ENCODE data around the gene FRMPD4. TPM values are rescaled to one million over a fixed set of nuclear protein-coding genes. Genes with fewer than 3 reads are reported as not detected.

Gene FRMPD4
- total RNA-seq, 2 experiments from 2014 or later: not detected

- ChIA-PET POLR2A (no interaction called here), CTCF (no interaction called here)
- no peaks in the 10 kb centered on the region for H3K36me3 Mint-ChIP-seq (ENCODE audit: low read depth)
- no peak overlapping the region for H3K27ac Mint-ChIP-seq
- no peaks in the 10 kb centered on the region for H3K27me3 Mint-ChIP-seq
- ATAC-seq (no peak), DNase-seq (no peak)
- TF ChIP-seq, protein P1, sequence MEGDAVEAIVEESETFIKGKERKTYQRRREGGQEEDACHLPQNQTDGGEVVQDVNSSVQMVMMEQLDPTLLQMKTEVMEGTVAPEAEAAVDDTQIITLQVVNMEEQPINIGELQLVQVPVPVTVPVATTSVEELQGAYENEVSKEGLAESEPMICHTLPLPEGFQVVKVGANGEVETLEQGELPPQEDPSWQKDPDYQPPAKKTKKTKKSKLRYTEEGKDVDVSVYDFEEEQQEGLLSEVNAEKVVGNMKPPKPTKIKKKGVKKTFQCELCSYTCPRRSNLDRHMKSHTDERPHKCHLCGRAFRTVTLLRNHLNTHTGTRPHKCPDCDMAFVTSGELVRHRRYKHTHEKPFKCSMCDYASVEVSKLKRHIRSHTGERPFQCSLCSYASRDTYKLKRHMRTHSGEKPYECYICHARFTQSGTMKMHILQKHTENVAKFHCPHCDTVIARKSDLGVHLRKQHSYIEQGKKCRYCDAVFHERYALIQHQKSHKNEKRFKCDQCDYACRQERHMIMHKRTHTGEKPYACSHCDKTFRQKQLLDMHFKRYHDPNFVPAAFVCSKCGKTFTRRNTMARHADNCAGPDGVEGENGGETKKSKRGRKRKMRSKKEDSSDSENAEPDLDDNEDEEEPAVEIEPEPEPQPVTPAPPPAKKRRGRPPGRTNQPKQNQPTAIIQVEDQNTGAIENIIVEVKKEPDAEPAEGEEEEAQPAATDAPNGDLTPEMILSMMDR (IDR thresholded peaks at IDR 0.05): no peak
- intact Hi-C loops (cut with micrococcal nuclease): no loop called here
- no peak overlapping the region for H3K4me3 Mint-ChIP-seq
- H3K4me1 Mint-ChIP-seq (ENCODE audit: low read depth): no peaks in the 10 kb centered on the region
- no peaks in the 10 kb centered on the region for H3K9me3 Mint-ChIP-seq
These were observed 99.5 kb downstream of the FRMPD4 start for GRCh38 chrX:12237771-12238170.

DNA sequence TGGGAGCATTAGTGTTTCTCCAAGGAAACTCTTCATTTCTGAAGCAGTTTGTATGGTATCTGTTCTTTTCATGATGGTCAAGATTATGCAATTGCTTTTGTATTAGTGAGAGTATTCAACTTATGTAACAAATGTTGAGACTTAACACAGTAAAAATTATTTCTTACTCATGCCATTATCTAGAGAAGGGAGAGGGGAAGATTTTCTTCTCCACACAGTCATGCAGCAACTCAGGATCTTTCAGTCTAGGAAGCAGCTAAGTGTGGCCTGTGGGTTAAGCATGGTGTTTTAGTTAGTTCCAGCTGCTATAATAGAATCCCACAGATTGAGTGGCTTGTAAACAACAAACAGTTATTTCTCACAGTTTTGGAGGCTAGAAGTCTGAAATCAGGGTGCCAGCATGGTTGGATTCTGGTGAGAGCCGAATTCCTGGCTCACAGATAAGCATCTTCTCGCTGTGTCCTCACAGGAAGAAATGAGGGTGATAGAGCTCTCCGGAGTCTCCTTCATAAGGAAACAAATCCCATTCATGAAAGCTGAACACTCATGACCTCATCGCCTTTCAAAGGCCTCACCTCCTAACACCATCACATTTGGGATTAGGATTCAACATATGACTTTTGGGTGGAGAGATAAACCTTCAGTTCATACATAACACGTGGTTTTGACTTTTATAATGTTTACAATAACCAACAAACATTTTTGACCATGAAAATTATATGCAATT is 101.2 kb downstream of the FRMPD4 start:
- DNase-seq: no peak
- CTCF ChIA-PET: no interaction called here
- Mint-ChIP-seq H3K4me1 (ENCODE audit: low read depth) (no peaks in the 10 kb centered on the region), H3K4me3 (no peak overlapping the region), H3K27me3 (no peaks in the 10 kb centered on the region), H3K27ac (no peak overlapping the region), H3K9me3 (no peaks in the 10 kb centered on the region), H3K36me3 (ENCODE audit: low read depth) (no peaks in the 10 kb centered on the region)
- TF ChIP-seq, protein P1 (IDR thresholded peaks at IDR 0.05): no peak
- POLR2A ChIA-PET: no interaction called here
- intact Hi-C loops (cut with micrococcal nuclease): no loop called here
- no peak for ATAC-seq

DNA sequence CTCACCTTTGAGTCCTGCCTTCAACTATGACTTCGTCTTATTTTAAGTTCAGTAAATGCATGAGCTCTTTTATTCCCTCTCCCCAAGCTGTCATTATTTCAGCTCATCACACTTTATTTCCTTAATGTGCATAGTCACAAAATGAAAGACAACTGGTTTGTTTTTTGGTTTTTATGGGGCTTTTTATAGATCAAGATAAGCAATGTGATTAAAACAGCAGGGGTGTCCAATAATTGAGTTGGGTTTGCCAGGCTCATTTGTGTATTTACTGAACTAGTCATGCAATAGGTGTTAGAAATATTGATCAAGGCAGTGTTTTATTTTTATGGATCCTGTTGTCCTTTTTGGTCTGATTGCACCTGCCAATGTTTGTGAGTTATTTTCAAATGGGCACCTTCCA is 102.2 kb downstream of the FRMPD4 start:
- Mint-ChIP-seq H3K27me3 (no peaks in the 10 kb centered on the region), H3K9me3 (no peaks in the 10 kb centered on the region), H3K4me3 (no peak overlapping the region), H3K4me1 (ENCODE audit: low read depth) (no peaks in the 10 kb centered on the region), H3K36me3 (ENCODE audit: low read depth) (no peaks in the 10 kb centered on the region), H3K27ac (no peak overlapping the region)
- POLR2A ChIA-PET: no interaction called here
- TF ChIP-seq, protein P1 (IDR thresholded peaks at IDR 0.05): no peak
- DNase-seq (no peak), ATAC-seq (no peak)
- CTCF ChIA-PET: no interaction called here
- intact Hi-C loops (cut with micrococcal nuclease): no loop called here

DNA sequence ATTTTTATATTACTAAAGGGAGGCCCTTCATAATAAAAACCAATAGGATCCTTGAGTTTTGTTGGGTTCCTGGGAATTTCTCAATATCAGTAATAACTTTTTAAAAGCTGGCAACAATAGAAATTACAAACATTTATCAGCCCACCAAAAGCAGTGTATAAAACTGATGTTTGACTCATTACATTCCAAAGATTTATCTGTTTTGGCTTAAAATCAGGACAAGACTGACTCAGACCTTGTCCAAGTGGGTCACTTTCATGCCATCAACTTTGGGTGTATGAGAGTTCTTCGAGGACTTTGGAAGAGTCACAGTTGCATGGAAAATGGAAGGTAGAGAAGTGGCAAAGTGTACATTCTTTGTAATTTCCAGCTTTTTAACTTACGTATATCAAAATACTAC is 102.8 kb downstream of the FRMPD4 start:
- POLR2A ChIA-PET: no interaction called here
- DNase-seq (no peak), ATAC-seq (no peak)
- H3K27ac Mint-ChIP-seq: no peak overlapping the region
- no peaks in the 10 kb centered on the region for H3K9me3 Mint-ChIP-seq
- CTCF ChIA-PET: no interaction called here
- H3K4me3 Mint-ChIP-seq: no peak overlapping the region
- intact Hi-C loops (cut with micrococcal nuclease): no loop called here
- no peaks in the 10 kb centered on the region for H3K4me1 Mint-ChIP-seq (ENCODE audit: low read depth)
- no peaks in the 10 kb centered on the region for H3K36me3 Mint-ChIP-seq (ENCODE audit: low read depth)
- TF ChIP-seq, protein P1 (IDR thresholded peaks at IDR 0.05): no peak
- H3K27me3 Mint-ChIP-seq: no peaks in the 10 kb centered on the region

GRCh38 chrX:12245650-12246645 is 107.7 kb downstream of the FRMPD4 start:
- Mint-ChIP-seq H3K4me1 (ENCODE audit: low read depth) (no peaks in the 10 kb centered on the region), H3K27ac (no peak overlapping the region), H3K27me3 (no peaks in the 10 kb centered on the region), H3K9me3 (no peaks in the 10 kb centered on the region), H3K36me3 (ENCODE audit: low read depth) (no peaks in the 10 kb centered on the region), H3K4me3 (no peak overlapping the region)
- intact Hi-C loops (cut with micrococcal nuclease): no loop called here
- no peak for ATAC-seq
- ChIA-PET CTCF (no interaction called here), POLR2A (no interaction called here)
- TF ChIP-seq, protein P1 (IDR thresholded peaks at IDR 0.05): no peak
- DNase-seq: no peak

Measured in activated CD8-positive, alpha-beta T cell treated with anti-CD3 and anti-CD28 coated beads for 36 hours (primary cell).